ENCODE measurements around the gene DYNC1I2. TPM values are rescaled to one million over a fixed set of nuclear protein-coding genes. Genes with fewer than 3 reads are reported as not detected.
A peak's percentile ranks its signal among the peaks of the same experiment; 100 is the strongest.

DYNC1I2 gene
- total and polyA plus RNA-seq, 10 donors, result 37.8 to 86.0 (median 67.3) TPM

GRCh38 chr2:171655586-171655985 is 31.7 kb upstream of the DYNC1I2 start:
- intact Hi-C loops (cut with DNase I; ENCODE audit: low total_unique reads), result no loop called here
- H3K36me3 ChIP-seq, result no peaks in the 10 kb centered on the region
- peak overlapping the region in 3 of 8 donors; percentile 4 to 26 (median 7) for H3K27ac ChIP-seq
- TF ChIP-seq CTCF (IDR thresholded peaks at IDR 0.05 in 8 of 11, conservative IDR thresholded peaks at IDR 0.05 in 3 of 11) (no peak), POLR2A (IDR thresholded peaks at IDR 0.05) (no peak), POLR2AphosphoS5 (IDR thresholded peaks at IDR 0.05) (no peak)
- H3K27me3 ChIP-seq (replicated peaks in 1 of 7), result peaks cover 0 to 5% (median 0%) of the 10 kb centered on the region in 7 donors
- H3K9me3 ChIP-seq, result peaks cover 0 to 26% (median 8%) of the 10 kb centered on the region in 8 donors
- 24 to 42% (median 36%) methylated on average over 1 of the region's 1 CpG for WGBS, 5 donors
- H3K4me1 ChIP-seq, result peaks cover 0 to 13% (median 4%) of the 10 kb centered on the region in 6 donors
- H3K4me3 ChIP-seq, result no peak overlapping the region
- no peak for DNase-seq

GRCh38 chr2:171667041-171667440 is 20.2 kb upstream of the DYNC1I2 start:
- no peaks in the 10 kb centered on the region for H3K4me1 ChIP-seq
- no peaks in the 10 kb centered on the region for H3K36me3 ChIP-seq
- no peak overlapping the region for H3K27ac ChIP-seq
- peaks cover 0 to 8% (median 0%) of the 10 kb centered on the region in 7 donors for H3K27me3 ChIP-seq (replicated peaks in 1 of 7)
- H3K9me3 ChIP-seq, result no peaks in the 10 kb centered on the region
- TF ChIP-seq POLR2AphosphoS5 (IDR thresholded peaks at IDR 0.05), result no peak
- no peak for TF ChIP-seq POLR2A (IDR thresholded peaks at IDR 0.05)
- TF ChIP-seq CTCF (IDR thresholded peaks at IDR 0.05 in 8 of 11, conservative IDR thresholded peaks at IDR 0.05 in 3 of 11), result no peak
- no peak for DNase-seq
- no peak overlapping the region for H3K4me3 ChIP-seq
- intact Hi-C loops (cut with DNase I; ENCODE audit: low total_unique reads), result no loop called here

- Histone ChIP-seq H3K27ac (no peak overlapping the region), H3K9me3 (no peaks in the 10 kb centered on the region), H3K27me3 (replicated peaks in 1 of 7) (peaks cover 0 to 8% (median 0%) of the 10 kb centered on the region in 7 donors), H3K36me3 (no peaks in the 10 kb centered on the region), H3K4me1 (no peaks in the 10 kb centered on the region), H3K4me3 (no peak overlapping the region)
- 63 to 90% (median 86%) methylated on average over 5 of the region's 5 CpGs for WGBS, 5 donors
- DNase-seq, result no peak
- TF ChIP-seq CTCF (IDR thresholded peaks at IDR 0.05 in 8 of 11, conservative IDR thresholded peaks at IDR 0.05 in 3 of 11) (no peak), POLR2A (IDR thresholded peaks at IDR 0.05) (no peak), POLR2AphosphoS5 (IDR thresholded peaks at IDR 0.05) (no peak)
- intact Hi-C loops (cut with DNase I; ENCODE audit: low total_unique reads), result no loop called here
Observed at GRCh38 chr2:171668183-171668582, 19.1 kb upstream of the DYNC1I2 start.

- no peak for DNase-seq
- no peak overlapping the region for H3K27ac ChIP-seq
- H3K27me3 ChIP-seq (replicated peaks in 1 of 7), result peaks cover 0 to 8% (median 0%) of the 10 kb centered on the region in 7 donors
- H3K9me3 ChIP-seq, result no peaks in the 10 kb centered on the region
- intact Hi-C loops (cut with DNase I; ENCODE audit: low total_unique reads), result no loop called here
- no peak overlapping the region for H3K4me3 ChIP-seq
- no peaks in the 10 kb centered on the region for H3K4me1 ChIP-seq
- H3K36me3 ChIP-seq, result no peaks in the 10 kb centered on the region
- 54 to 63% (median 59%) methylated on average over 3 of the region's 3 CpGs for WGBS, 5 donors
- no peak for TF ChIP-seq POLR2AphosphoS5 (IDR thresholded peaks at IDR 0.05)
Observed at GRCh38 chr2:171669121-171669520, 18.1 kb upstream of the DYNC1I2 start.

- Histone ChIP-seq H3K4me3 (no peak overlapping the region), H3K36me3 (no peaks in the 10 kb centered on the region), H3K27ac (no peak overlapping the region), H3K27me3 (replicated peaks in 1 of 7) (peaks cover 0 to 1% (median 0%) of the 10 kb centered on the region in 7 donors), H3K4me1 (no peaks in the 10 kb centered on the region), H3K9me3 (no peaks in the 10 kb centered on the region)
- TF ChIP-seq POLR2A (IDR thresholded peaks at IDR 0.05) (no peak), CTCF (IDR thresholded peaks at IDR 0.05 in 8 of 11, conservative IDR thresholded peaks at IDR 0.05 in 3 of 11) (no peak), POLR2AphosphoS5 (IDR thresholded peaks at IDR 0.05) (no peak)
- intact Hi-C loops (cut with DNase I; ENCODE audit: low total_unique reads), result no loop called here
- DNase-seq, result no peak
Observed at GRCh38 chr2:171670655-171671054, 16.6 kb upstream of the DYNC1I2 start.
